H1 (cell line): ENCODE results near the gene LRTM2.

Source experiments
- ASH2L ChIP-seq: fragments of 200-600, 300-600 bp; sonication (generic); IDR thresholded peaks from one replicate; pipeline ENCODE4 v1.7.1; 2017; ENCODE audit warnings: low read length
- CHD1 ChIP-seq: IDR thresholded peaks from 2 replicates; pipeline ENCODE4 v1.6.1; 2012; ENCODE audit warnings: low read depth, low read length, improper control_type of control experiment
- CTCF ChIP-seq, 3 experiments: IDR thresholded peaks; 1 replicate in 2 of 3; 2 replicates in 1 of 3; pipeline versions ENCODE4 v1.5.1 to v1.6.1; 2011; ENCODE audit warnings: low read length in 3 of 3, mild to moderate bottlenecking in 3 of 3, inconsistent platforms in 2 of 3, low read depth in 1 of 3, moderate library complexity in 1 of 3; ENCODE audit not compliant: insufficient read depth in 1 of 3; ENCODE audit errors: control extremely low read depth in 1 of 3
- EP300 ChIP-seq, 2 experiments: IDR thresholded peaks; 1 replicate in 1 of 2; 2 replicates in 1 of 2; pipeline ENCODE4 v1.6.1; 2011 to 2012; ENCODE audit warnings: low read depth in 2 of 2, low read length in 2 of 2, mild to moderate bottlenecking in 2 of 2, borderline replicate concordance in 1 of 2, inconsistent platforms in 1 of 2, moderate library complexity in 1 of 2
- EZH2 ChIP-seq: fragments of 200-600 bp; sonication (generic); IDR thresholded peaks from 2 replicates; pipeline ENCODE4 v1.7.1; 2012; ENCODE audit warnings: low read depth, mild to moderate bottlenecking, moderate library complexity, low read length, inconsistent platforms; ENCODE audit not compliant: severe bottlenecking
- GTF2F1 ChIP-seq: IDR thresholded peaks from 2 replicates; pipeline ENCODE4 v1.6.1; 2012; ENCODE audit warnings: low read depth, low read length, improper control_type of control experiment, borderline replicate concordance
- JUN ChIP-seq: IDR thresholded peaks from 2 replicates; pipeline ENCODE4 v1.6.1; 2011; ENCODE audit warnings: low read depth, mild to moderate bottlenecking, improper control_type of control experiment, low read length
- MAX ChIP-seq: IDR thresholded peaks from 2 replicates; pipeline ENCODE4 v1.6.1; 2012; ENCODE audit warnings: inconsistent platforms
- POLR2A ChIP-seq, 2 experiments: IDR thresholded peaks; 1 replicate in 1 of 2; 2 replicates in 1 of 2; pipeline ENCODE4 v1.6.1; 2011; ENCODE audit warnings: low read depth in 2 of 2, low read length in 2 of 2, mild to moderate bottlenecking in 2 of 2; ENCODE audit errors: control extremely low read depth in 1 of 2
- POLR2AphosphoS5 ChIP-seq: IDR thresholded peaks from 2 replicates; pipeline ENCODE4 v1.6.1; 2011; ENCODE audit warnings: low read depth, low read length
- SIN3A ChIP-seq, 2 experiments: IDR thresholded peaks in 1 of 2; conservative IDR thresholded peaks in 1 of 2; 2 replicates each; pipeline ENCODE4 v1.6.1; 2011 to 2012; ENCODE audit warnings: low read length in 2 of 2, improper control_type of control experiment in 1 of 2, low read depth in 1 of 2, mild to moderate bottlenecking in 1 of 2
- USF2 ChIP-seq: IDR thresholded peaks from 2 replicates; pipeline ENCODE4 v1.6.1; 2011; ENCODE audit warnings: low read length, improper control_type of control experiment

DNA sequence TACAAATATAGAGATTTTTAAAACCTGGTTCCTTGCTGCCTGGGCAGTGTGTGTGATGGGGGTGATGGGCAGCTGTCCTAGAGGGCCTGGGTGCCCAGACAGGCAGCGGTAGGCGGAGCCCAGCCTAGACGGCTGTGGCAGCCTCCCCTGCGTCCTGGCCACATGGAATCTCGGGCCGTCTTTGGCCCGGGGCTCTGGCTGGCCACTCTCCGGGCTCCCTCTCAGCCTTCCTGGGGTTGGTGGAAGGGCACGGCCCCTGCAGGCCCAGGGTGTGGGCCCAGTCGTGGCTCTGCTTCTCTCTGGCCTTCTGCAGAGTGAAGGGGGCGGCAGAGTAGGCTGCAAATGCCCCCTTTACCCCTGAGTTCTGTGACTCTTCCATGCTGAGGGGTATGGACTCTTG is 2.3 kb downstream of the LRTM2 start:
- TF ChIP-seq POLR2AphosphoS5 = no peak
- TF ChIP-seq USF2 = no peak
- TF ChIP-seq JUN = no peak
- TF ChIP-seq EZH2 = no peak
- TF ChIP-seq ASH2L = no peak
- TF ChIP-seq POLR2A (IDR thresholded peaks at IDR 0.05; ENCODE audit: control extremely low read depth in 1 of 2, low read depth in 2 of 2, low read length in 2 of 2) = no peak
- TF ChIP-seq CTCF (IDR thresholded peaks at IDR 0.05; ENCODE audit: control extremely low read depth in 1 of 3, insufficient read depth in 1 of 3, low read depth in 1 of 3, low read length in 3 of 3) = no peak
- TF ChIP-seq GTF2F1 = no peak
- TF ChIP-seq SIN3A (conservative IDR thresholded peaks at IDR 0.05 in 1 of 2, IDR thresholded peaks at IDR 0.05 in 1 of 2; ENCODE audit: low read depth in 1 of 2, low read length in 2 of 2) = no peak
- no peak for TF ChIP-seq CHD1
- TF ChIP-seq MAX = no peak
- no peak for TF ChIP-seq EP300 (IDR thresholded peaks at IDR 0.05; ENCODE audit: borderline replicate concordance in 1 of 2, low read depth in 2 of 2, low read length in 2 of 2)
